GM19193 (cell line): Measurements from ENCODE around the gene TDRD15.

Experiments
- POLR2A ChIP-seq: IDR thresholded peaks from 4 replicates; pipeline ENCODE4 v1.6.1; 2011; ENCODE audit not compliant: insufficient read depth, insufficient read length; ENCODE audit errors: extremely low read depth

Gene TDRD15

DNA sequence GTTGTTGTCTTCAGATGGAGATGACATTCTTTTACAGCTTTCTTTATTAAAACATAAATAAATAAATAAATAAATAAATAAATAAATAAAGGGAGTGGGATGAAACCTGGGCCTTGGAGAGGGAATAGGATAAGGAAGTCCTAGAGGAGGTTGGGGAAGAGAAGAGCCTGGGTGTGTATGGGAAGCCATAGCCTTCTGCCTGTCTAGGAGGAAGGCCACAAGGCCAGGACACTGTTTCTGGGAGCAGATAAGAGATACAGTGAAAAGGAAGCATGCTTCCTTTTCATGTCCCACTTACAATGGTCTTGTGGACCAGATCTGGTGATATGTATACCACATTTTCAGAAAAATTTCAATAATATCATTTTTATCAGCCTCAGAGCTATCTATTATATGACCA lies 6.1 kb upstream of the TDRD15 start:
- TF ChIP-seq POLR2A: no peak

DNA sequence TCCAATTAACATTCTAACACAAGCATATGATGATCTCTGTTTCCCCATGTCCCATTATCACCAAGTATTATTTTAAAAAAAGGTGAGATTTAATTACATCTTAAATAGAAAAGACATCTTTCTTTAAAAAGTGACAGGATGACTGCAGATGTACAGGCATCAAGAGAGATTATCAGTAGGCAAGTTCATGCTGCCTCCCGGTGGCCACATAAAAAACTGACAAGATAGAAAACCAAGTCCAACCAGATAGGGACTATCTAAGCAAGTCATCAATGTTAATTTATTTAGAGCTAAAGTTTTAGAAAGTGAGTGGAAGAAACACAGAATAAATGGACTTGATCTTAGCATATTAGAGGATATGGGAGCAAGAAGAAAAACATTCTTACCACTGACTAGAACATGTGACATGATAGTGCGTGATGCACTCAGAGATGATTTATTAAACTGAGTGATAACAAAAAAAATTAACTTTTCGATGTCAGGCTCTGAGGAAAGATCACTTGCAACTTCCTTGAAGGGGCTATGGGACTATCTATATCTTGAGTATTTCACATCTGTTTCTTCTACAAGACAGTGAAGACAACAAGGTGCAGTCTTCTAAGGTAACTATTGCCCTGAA lies 5.4 kb upstream of the TDRD15 start:
- no peak for TF ChIP-seq POLR2A

DNA sequence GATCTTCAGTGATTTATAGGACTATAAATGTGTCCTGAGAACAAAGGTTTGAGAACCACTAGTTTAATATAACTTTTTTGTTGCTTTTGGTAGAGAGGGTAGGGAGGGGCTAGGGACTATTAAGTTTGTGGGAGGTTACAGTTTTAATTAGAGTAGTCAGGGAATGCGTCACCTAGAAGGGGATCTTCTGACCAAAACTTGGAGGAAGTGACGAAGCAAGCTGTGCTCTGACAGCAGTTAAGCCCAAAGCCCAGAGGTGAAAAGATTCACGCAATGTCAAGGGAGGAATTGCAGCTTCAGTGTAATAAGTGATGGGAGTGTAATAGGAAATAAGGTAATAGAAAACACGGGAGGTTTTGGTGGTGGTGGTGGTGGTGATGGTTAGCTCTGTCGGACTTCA lies 8.1 kb downstream of the TDRD15 start:
- no peak for TF ChIP-seq POLR2A

DNA sequence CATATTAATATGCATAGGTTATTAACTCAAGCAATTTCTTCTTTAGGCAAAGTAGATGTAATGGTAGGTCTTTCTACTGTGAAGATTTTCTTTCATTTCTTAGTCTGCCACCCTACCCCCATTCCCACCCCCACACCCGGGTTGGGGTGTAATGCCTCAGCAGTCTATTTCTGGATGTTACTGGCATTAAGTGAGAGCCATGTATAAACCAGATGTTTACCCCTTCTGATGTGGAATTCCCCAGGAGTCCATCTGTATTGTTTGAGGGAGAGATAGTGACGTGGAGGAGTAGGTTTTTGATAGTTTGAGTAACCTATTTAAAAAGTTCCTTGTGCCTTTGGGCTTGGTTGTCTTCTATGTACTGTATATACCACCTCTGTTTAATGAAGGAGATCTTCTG lies 11.8 kb downstream of the TDRD15 start:
- TF ChIP-seq POLR2A: no peak

DNA sequence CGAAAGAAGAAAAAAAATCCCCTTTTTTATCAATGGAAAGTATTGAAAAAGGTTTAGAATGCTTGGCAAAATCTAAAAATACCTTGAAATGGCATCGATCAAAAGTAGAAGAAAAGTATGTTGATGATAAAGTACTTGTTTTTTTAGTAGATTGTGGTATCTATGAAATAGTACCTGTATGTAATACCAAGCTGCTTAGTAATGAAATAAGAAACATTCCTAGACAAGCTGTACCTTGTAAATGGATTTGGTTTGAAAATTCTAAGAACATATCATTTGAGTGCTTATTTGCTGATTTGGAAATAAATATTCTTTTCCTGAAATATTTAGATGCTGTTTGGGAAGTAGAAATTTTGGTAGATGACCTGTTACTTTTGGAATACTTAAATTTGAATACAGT lies 18.4 kb downstream of the TDRD15 start:
- no peak for TF ChIP-seq POLR2A

DNA sequence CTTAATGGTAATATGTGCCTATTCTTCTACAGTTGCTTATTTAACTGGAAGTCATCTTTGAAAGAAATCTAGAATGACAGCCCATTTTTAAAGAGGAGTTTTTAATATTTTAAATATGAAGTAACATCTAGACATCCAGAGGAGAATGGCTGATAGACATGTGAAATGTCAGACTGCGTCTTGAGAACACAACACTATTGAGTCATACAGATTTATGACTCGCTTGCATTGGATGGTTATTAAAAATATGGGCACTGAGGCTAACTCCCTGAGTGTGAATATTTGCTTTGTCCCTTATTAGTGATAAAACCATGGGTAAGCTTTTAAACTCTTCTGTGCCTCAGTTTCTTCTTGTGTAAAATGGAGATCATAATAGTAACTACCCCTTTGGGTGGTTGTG lies 22.9 kb downstream of the TDRD15 start:
- TF ChIP-seq POLR2A: no peak

DNA sequence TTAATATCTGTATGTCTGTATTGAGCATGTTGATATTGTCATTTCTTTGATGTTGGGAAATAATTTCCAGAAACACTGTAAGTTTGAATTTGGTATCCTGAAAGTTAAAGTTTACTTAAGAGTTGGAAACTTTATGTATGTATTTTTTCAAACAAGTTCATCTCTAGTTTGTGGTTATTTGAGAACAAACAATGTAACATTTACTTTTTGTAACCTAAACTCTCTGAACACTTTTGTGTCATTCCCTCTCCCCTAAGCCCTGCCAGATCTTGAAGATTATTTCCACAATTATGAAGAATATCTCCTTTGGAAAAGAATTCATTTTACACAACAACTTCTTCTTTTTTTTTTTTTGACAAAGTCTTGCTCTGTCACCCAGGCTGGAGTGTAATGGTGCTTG lies 24.9 kb downstream of the TDRD15 start:
- TF ChIP-seq POLR2A: no peak

DNA sequence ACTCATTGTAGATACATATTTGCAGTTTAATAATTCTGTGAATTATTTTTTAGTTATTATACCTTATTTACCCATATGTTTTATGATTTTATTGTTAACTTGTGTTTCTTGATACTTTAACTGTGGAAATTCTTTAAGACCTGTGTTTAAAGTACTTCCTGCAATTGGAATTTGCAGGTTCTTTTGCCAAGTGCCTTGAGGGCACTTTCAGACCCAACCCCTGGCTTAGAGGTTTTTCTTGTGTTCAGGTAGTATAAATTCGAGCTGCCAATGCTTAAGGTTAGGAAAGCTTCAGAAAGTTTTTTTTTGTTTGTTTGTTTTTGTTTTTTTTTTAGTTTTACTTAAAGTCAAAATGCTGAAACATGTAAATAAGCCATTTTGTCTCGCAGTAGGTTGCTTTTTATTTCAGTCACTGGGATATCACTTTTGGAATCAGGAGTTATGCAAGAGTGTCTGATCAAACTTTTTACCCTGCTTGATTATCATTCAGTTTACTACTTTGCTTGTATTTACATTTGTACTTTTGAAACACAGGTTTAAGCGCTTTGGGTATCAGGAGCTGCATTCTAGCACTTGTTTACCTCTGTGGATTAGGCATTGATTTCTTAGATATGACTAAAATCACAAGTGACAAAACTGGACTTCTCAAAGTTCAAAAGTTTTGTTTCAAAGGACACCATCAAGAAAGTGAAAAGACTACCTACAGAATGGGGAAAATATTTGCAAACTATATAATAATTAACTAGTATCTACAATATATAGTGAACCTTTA lies 31.8 kb downstream of the TDRD15 start:
- TF ChIP-seq POLR2A: no peak

DNA sequence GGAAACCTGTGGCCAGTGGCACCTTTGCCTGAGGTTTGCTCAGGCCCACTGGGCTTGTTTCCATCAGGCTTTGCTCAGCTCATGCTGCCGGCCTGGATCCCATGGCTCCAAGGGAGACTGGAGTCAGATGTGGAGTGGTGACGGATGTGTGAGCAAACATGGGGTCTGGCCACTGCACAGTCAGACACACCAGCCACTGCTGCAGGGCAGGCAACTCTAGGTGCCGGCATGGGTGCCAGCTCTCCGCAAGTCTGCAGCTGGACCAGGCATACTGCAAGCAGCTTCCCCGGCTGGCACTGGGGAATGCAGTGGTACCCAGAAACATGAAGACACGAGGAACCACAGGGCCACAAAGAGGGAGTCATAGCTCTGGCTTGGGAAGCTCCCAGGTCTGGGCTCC lies 37.4 kb downstream of the TDRD15 start:
- no peak for TF ChIP-seq POLR2A

DNA sequence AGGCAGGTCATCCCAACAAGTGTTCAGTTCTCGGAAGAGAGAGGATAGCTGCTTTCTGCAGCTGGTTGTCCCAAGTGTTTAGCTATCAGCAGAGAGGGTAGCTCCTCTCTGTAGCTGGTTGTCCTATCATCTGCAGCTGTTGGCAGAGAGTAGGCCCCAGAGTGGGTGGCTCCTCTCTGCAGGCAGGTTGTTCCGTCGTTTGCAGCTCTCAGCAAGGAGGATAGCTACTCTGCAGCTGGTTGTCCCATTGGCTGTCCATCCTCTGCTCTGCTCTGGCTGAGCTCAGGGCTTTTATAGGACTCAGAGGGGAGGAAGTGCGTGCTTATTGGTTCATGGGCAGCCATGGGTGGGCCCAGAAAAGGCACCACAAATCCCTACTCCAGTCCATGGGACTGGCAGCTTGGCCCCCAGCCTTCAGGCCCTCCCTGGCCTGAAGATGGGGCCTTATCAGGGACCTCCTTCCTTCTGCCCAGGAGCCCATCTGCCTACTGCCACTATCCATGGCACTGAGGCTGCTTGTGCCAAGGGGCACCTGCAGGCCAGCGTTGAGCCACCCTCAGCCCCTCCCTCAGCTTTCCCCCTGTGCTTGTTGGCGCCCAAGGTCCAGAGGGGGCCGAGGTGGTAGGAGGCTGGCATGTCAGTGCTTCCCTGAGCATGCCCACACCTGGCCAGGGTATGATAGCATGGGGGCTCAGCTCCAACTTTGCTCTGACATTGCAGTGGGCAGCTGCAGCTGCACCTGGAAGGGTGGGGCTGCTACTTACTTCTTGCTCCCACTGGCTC lies 38.3 kb downstream of the TDRD15 start:
- TF ChIP-seq POLR2A: no peak

DNA sequence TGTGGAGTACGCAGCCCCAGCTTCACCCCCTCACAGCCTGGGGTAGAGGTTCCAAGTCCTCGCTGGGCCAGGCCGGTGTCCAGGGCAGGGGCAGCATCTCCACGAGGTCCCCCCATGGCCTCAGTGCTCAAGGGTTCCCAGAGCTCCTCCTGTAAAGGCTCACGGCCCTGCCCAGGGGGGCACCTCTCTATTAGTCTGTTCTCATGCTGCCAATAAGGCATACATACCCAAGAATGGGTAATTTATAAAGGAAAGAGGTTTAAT lies 38.8 kb downstream of the TDRD15 start:
- no peak for TF ChIP-seq POLR2A

DNA sequence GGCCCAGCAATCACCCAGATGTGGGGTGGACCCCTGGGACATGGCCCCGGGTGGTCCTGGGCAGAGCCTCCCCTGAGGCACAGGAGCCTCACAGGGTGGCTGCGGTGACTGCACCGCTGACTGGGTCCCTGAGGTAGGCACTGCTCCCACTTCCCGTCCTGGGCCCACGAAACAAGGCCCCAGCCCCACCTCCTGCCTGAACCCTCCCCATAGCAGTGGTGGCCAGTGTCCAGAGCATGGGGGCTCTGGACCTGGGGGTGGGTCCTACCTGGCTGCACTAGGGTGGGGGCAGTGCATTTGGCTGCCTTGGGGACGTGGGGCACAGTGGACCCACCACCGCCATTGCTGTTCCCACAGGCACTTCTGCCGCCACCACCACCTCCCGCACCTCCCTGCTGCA lies 39.4 kb downstream of the TDRD15 start:
- no peak for TF ChIP-seq POLR2A

DNA sequence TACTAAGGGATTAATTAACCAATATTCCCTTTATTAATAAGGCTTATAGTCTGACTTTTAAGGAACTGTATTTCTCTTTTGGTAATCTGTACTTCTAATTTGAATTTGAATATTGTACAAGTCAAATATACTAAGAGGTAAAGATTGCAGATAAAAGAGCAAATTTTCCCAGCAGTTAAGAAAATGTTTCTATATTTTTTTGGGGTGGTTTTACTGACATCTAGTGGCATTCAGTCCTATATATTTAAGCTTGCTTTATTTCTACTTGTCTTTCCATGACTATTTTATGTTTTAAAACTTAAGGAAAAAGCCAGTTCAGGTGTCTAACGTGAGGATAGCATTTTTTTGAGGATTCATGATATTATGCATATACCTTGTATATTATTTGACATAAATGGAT lies 41.6 kb downstream of the TDRD15 start:
- TF ChIP-seq POLR2A: no peak

DNA sequence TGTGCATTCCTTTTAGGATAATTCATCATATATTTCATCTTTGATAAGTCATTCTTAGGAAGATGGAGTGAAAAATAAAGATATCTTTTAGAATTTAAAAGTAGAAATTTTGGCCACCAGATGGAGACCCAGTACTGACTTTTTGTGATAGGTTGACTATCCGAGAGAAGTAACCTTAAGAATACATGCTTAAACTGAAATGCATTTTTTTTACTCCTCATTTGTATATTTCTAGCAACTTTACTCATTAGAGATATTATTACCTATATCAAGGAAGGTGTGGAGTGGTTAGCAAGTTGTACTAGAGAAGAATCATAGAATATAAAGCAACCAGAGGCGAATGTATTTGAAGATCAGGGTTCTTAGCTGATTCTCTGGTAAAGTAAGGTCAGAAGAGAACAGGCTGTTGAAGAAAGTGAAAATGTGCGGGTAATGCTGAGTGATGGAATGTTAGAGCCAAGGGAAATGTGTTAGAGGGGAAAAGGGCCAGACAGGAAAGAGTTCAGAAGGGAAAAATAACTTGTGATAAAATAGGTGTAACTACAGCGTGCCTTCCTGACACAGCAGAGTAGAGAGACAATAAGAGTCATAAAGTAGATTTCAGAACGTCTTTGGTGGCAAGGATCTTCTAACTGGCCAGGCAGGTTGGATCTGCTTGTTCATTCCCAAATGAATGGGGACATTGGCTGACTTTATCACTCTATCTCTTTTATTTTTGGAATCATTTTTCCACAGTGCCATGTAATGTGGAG lies 52.3 kb downstream of the TDRD15 start:
- no peak for TF ChIP-seq POLR2A

DNA sequence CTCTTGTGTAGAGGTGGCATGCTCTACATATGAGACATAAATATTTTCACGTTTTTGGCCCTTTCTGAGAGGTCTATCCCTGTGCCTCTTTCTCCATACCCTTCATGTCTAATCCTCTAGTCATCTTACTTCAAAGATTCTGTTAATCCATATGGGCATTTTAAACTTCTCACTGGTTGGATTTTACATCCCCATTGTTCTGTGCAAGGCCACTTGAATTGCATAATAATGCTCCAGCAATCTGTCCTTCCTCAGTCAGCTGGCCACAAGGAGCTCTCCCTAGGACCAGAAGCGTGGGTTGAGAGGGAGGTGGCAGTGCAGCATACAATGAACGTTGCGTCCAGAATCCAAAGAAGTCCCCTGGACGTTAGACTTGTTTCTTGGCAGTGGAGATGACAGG lies 58.2 kb downstream of the TDRD15 start:
- TF ChIP-seq POLR2A: no peak
